HepG2 (cell line): Measurements from ENCODE around the gene C11orf54. TPM values are rescaled to one million over a fixed set of nuclear protein-coding genes. Genes with fewer than 3 reads are reported as not detected.

Experiments used
- CSRNP2 ChIP-seq: sonication (generic); formaldehyde crosslinking; conservative IDR thresholded peaks from 2 replicates; pipeline ENCODE4 v1.8.0; 2022; ENCODE audit warnings: low read depth, missing genetic modification reagents
- FOXM1 ChIP-seq: sonication (generic); formaldehyde crosslinking; IDR thresholded peaks from 2 replicates; pipeline ENCODE4 v1.5.0; 2020; ENCODE audit warnings: missing genetic modification reagents
- MXD4 ChIP-seq: IDR thresholded peaks from 2 replicates; pipeline ENCODE4 v1.6.1; 2016; ENCODE audit warnings: mild to moderate bottlenecking, missing biosample characterization, missing genetic modification reagents
- NFAT5 ChIP-seq: sonication (generic); formaldehyde crosslinking; IDR thresholded peaks from 2 replicates; pipeline ENCODE4 v1.4.0; 2020; ENCODE audit warnings: missing genetic modification reagents
- NONO ChIP-seq, 2 experiments: fragments of 450-650 bp in 1 of 2; sonication (generic) in 1 of 2; formaldehyde crosslinking in 1 of 2; IDR thresholded peaks in 1 of 2; conservative IDR thresholded peaks in 1 of 2; 2 replicates each; pipeline versions ENCODE4 v1.6.1 to v1.8.0; 2017 to 2022; ENCODE audit warnings: mild to moderate bottlenecking in 1 of 2, missing genetic modification reagents in 1 of 2, moderate library complexity in 1 of 2
- REXO4 ChIP-seq: sonication (generic); formaldehyde crosslinking; IDR thresholded peaks from 2 replicates; pipeline ENCODE4 v1.8.0; 2022; ENCODE audit warnings: missing genetic modification reagents, mild to moderate bottlenecking, borderline replicate concordance
- RFXANK ChIP-seq: IDR thresholded peaks from 2 replicates; pipeline ENCODE4 v1.6.1; 2016
- ZFP62 ChIP-seq: sonication (generic); formaldehyde crosslinking; IDR thresholded peaks from 2 replicates; pipeline ENCODE4 v1.4.0; 2020; ENCODE audit warnings: missing genetic modification reagents
- ZMYM3 ChIP-seq: sonication (generic); formaldehyde crosslinking; IDR thresholded peaks from 2 replicates; pipeline ENCODE4 v1.5.1; 2020; ENCODE audit warnings: mild to moderate bottlenecking, missing genetic modification reagents
- ZNF205 ChIP-seq: IDR thresholded peaks from 2 replicates; pipeline ENCODE4 v1.6.1; 2018; ENCODE audit warnings: missing biosample characterization, missing genetic modification reagents
- ZNF564 ChIP-seq: sonication (generic); formaldehyde crosslinking; IDR thresholded peaks from 2 replicates; pipeline ENCODE4 v1.8.1; 2023; ENCODE audit warnings: mild to moderate bottlenecking, missing genetic modification reagents
- ZNF670 ChIP-seq: sonication (generic); formaldehyde crosslinking; IDR thresholded peaks from 2 replicates; pipeline ENCODE4 v1.8.0; 2022; ENCODE audit warnings: mild to moderate bottlenecking, missing genetic modification reagents, borderline replicate concordance
- ZNF678 ChIP-seq: sonication (generic); formaldehyde crosslinking; IDR thresholded peaks from 2 replicates; pipeline ENCODE4 v1.4.0; 2020; ENCODE audit warnings: mild to moderate bottlenecking, missing genetic modification reagents
- polyA plus RNA-seq, 8 experiments: library from polyadenylated mRNA; depleted of rRNA in 3 of 8; stranded (reverse) in 7 of 8; unstranded in 1 of 8; fragments of >200 nt; fragmentation: Illumina TruSeq in 4 of 8; extraction: Trizol in 4 of 8; gene quantifications; 2 replicates each; pipeline versions ENCODE4 v1.2.1 to v1.2.3, GENCODE V29; 2011 to 2016; ENCODE audit warnings: low read depth in 4 of 8, missing spikeins in 1 of 8, mixed read lengths in 1 of 8; ENCODE audit not compliant: insufficient read depth in 1 of 8
- total RNA-seq, 5 experiments: library from RNA; depleted of rRNA; stranded (reverse); fragments of >200 nt; fragmentation: Illumina TruSeq; extraction: Trizol; gene quantifications; 2 replicates each; pipeline ENCODE4 v1.2.3, GENCODE V29; 2016; ENCODE audit warnings: low read depth in 1 of 5
- TF ChIP-seq, protein P1 (sequence below), 2 experiments: fragments of 450-650 bp in 1 of 2; sonication (generic) in 1 of 2; formaldehyde crosslinking in 1 of 2; IDR thresholded peaks; 2 replicates each; pipeline versions ENCODE4 v1.6.1 to v1.8.0; 2016 to 2022; ENCODE audit warnings: antibody characterized with exemption in 1 of 2, mild to moderate bottlenecking in 1 of 2, missing genetic modification reagents in 1 of 2

The C11orf54 gene
- total and polyA plus RNA-seq, 2 of the 13 experiments (the other 11 are each of a cell fraction or from before 2014, with no cell fraction given) = 42.7 to 50.1 TPM

GRCh38 chr11:93773045-93773477 is 31.6 kb downstream of the C11orf54 start (continued):
- TF ChIP-seq NFAT5 (CRISPR knock-in tag) (no peak), ZFP62 (CRISPR knock-in tag) (no peak), FOXM1 (CRISPR knock-in tag) (no peak), ZNF564 (CRISPR knock-in tag) (no peak), CSRNP2 (no peak), RFXANK (no peak), ZNF670 (CRISPR knock-in tag) (no peak), REXO4 (CRISPR knock-in tag) (no peak), ZNF205 (CRISPR knock-in tag) (peak; percentile 77; the same call in 1 of the 2 replicates), ZMYM3 (CRISPR knock-in tag) (peak; percentile 49; the same call in 1 of the 2 replicates), ZNF678 (0 out of 2 replicates have a peak, but pooled peaks have one; percentile 46), NONO (IDR thresholded peaks at IDR 0.05) (no peak), NONO (CRISPR knock-in tag; conservative IDR thresholded peaks at IDR 0.05) (peak; percentile 65; the same call in 1 of the 2 replicates), MXD4 (CRISPR knock-in tag) (peak; percentile 79; the same call in 1 of the 2 replicates)
- TF ChIP-seq, protein P1, sequence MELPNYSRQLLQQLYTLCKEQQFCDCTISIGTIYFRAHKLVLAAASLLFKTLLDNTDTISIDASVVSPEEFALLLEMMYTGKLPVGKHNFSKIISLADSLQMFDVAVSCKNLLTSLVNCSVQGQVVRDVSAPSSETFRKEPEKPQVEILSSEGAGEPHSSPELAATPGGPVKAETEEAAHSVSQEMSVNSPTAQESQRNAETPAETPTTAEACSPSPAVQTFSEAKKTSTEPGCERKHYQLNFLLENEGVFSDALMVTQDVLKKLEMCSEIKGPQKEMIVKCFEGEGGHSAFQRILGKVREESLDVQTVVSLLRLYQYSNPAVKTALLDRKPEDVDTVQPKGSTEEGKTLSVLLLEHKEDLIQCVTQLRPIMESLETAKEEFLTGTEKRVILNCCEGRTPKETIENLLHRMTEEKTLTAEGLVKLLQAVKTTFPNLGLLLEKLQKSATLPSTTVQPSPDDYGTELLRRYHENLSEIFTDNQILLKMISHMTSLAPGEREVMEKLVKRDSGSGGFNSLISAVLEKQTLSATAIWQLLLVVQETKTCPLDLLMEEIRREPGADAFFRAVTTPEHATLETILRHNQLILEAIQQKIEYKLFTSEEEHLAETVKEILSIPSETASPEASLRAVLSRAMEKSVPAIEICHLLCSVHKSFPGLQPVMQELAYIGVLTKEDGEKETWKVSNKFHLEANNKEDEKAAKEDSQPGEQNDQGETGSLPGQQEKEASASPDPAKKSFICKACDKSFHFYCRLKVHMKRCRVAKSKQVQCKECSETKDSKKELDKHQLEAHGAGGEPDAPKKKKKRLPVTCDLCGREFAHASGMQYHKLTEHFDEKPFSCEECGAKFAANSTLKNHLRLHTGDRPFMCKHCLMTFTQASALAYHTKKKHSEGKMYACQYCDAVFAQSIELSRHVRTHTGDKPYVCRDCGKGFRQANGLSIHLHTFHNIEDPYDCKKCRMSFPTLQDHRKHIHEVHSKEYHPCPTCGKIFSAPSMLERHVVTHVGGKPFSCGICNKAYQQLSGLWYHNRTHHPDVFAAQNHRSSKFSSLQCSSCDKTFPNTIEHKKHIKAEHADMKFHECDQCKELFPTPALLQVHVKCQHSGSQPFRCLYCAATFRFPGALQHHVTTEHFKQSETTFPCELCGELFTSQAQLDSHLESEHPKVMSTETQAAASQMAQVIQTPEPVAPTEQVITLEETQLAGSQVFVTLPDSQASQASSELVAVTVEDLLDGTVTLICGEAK (IDR thresholded peaks at IDR 0.05) = no peak
- TF ChIP-seq, protein P1 (CRISPR knock-in tag; IDR thresholded peaks at IDR 0.05) = 0 out of 2 replicates have a peak, but pooled peaks have one; percentile 60
